CD4-positive, alpha-beta T cell treated with Interleukin-4 for 1 hour (primary cell): ENCODE results near the gene ELANE.

Experiments
- DNase-seq, 2 donors: peaks; one replicate each; pipeline ENCODE4 v3.0.0-alpha.2; 2020 to 2022

Gene ELANE

GRCh38 chr19:900043-900301 is 47.9 kb downstream of the ELANE start:
- DNase-seq, result no peak

GRCh38 chr19:900302-901111 is 48.4 kb downstream of the ELANE start:
- peak; percentile 53 to 63 for DNase-seq

GRCh38 chr19:901216-902092 is 49.4 kb downstream of the ELANE start:
- DNase-seq, result no peak

- DNase-seq, result no peak
These were observed 49.9 kb downstream of the ELANE start for GRCh38 chr19:902093-902370.

- DNase-seq, result no peak
These were observed 50.5 kb downstream of the ELANE start for GRCh38 chr19:902446-903226.

GRCh38 chr19:903266-903797 is 51.2 kb downstream of the ELANE start:
- DNase-seq, result no peak

- no peak for DNase-seq
These were observed 52.4 kb downstream of the ELANE start for GRCh38 chr19:904545-904944.
